HG03460 (cell line): Measurements from ENCODE around the gene FBXW5.

Experiments
- ATAC-seq: cut with Tn5 transposase; IDR thresholded peaks from one replicate; pipeline ENCODE4 v1.9.1; 2021; ENCODE audit not compliant: unreplicated experiment

The FBXW5 gene

DNA sequence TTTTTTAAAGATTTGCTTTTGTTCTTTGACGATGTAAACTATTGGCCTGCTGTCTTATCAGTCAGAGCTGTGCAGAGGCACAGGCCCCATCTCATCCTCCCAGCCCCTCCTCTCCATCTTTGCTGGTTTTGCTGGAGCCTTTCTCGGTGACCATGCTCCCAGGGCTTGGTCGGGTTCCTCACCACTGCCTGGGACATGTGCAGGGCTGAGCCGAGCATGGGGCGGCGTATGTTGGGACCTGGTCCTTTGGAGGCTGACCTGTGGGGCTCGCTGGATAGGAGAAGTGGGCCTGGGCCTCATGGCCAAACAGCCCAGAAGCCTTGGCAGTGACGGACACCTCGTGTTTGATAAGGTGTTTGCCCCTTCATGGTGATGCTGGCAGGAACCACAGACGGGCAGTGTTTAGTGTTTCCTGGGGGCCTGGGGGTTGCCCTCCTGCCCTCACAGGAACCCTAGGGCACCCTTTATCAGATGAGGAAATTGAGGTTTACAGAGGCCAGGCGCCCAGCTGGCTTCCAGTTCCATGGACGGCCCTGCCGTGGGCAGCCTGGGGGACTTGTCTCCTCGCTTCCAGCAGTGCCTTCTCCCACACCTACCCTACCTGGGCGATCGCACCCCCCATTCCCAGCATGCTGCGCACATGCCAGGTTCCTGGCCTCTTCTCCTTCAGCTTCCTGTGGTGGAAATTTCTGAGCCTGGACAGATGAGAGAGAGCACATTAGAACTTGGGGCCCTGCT is 30.7 kb downstream of the FBXW5 start:
- ATAC-seq, result no peak

DNA sequence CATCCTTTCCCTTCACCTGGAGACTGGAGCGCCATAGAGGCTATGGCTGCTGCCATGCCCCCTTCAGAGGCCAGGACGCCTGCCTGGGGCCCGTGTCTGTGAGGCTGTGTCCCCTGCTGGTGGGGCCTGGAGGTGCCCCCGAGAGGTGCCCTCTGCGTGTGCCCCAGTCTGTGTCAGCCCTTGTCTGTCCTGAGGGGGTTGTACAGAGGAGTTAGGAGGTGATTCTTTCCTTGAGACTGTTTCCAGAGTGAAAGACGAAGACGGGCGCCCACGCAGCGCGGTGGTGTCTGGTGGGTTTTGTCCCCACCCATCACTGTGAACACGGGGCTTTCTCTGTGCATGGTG is 33.7 kb downstream of the FBXW5 start:
- no peak for ATAC-seq

DNA sequence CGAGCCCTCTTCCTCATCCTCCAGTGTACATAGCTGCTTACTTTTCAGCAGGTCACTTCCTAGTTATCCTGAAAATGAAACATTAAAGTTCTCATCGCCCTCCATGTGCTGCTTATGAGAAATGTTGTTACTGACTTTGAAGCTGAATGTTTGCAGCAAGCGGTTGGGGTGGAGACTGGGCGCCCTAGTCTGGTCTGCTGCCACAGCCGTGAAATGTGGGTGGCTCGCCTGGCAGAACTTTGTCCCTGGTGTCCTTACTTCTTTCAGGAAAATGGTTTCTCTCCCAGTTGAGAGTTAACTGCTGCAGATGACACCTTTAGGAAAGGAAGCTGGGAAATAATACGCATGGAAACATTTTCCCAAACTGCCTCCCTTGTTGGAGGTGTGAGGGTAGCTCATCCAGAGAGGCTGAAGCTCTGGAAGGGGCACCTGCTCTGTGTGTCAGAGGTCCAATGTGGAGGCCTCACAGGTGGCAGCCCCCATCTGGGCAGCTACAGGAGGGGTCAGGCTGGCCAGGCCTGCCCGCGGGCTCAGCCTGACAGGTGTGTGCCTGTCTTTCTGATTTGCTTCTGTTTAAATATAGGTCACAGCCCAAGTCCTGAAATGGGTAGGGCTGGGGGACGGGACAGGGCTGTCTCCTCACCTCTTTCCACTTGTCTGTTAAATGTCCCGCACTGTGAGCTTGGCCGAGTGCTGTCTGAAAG is 34.2 kb downstream of the FBXW5 start:
- ATAC-seq, result no peak

DNA sequence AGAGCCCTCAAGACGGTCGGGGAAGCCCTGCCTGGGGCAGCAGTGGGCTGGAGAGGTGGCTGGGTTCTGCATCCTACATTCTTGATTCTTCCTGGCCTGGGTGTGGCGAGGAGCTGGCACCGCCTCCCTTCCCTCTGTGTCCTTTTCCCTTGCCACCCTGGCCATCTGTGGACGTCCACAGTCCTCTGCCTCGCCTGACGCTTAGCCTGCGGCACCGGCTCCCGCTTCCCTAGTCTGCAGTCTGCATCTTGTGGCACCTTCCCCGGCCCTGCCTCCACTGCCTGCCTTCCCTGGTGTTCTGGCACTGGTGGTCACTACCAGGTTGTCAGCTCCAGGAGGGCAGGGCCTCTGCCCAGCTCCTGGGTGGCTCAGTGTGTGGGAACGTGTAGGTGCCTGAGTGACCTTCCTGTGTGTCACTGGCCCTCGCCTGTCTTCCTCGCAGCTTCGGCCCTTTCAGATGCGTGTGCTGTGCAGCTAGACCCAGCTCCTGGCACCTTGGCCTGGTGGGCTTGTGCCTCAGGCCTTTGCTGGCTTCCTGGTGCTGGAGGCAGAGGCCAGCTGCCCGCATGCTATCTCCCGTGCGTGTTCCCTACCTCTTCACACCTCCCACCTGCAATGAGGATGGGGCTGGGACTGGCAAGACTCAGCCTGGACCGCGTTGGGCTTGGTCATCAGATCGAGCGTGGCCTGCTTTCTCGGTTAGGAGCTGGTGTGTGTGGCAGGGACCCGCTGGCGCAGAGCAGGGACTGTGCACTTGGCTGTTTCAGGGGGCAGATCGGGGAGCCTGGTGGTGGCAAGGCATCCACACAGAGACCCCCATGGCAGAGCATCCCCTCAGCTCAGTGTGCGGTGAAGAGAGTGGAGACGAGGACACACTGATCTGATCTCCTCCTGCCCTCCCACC is 37.3 kb downstream of the FBXW5 start:
- no peak for ATAC-seq

DNA sequence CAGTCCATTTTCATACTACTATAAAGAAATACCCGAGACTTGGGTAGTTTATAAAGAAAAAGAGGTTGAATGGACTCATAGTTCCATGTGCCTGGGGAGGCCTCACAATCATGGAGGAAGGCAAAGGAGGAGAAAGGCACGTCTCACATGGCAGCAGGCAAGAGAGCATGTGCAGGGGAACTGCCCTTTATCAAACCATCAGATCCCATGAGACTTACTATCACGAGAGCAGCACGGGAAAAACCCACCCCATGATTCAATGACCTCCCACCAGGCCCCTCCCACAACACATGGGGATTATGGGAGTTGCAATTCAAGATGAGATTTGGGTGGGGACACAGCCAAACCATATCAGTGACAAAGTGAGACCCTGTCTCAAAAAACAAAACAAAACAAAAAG is 38.3 kb downstream of the FBXW5 start:
- ATAC-seq, result no peak

DNA sequence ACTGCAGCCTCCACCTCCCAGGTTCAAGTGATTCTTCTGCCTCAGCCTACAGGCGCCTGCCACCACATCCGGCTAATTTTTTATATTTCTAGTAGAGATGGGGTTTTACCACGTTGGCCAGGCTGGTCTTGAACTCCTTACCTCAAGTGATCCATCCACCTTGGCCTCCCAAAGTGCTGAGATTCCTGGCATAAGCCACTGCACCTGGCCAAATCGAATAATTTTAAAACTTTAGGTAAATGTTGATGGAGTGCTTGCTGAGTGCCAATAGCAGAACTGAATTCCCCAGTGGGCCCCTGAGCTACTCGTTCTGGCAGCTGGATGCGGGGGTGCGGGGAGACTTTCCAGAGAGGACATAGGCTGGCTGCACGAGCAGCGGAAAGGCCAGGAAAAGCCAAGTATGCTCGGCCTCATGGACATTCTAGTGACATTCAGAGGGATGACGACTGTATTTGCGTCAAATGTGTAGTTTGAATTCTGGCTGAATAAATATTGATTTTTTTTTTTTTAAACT is 41.4 kb downstream of the FBXW5 start:
- ATAC-seq, result no peak

DNA sequence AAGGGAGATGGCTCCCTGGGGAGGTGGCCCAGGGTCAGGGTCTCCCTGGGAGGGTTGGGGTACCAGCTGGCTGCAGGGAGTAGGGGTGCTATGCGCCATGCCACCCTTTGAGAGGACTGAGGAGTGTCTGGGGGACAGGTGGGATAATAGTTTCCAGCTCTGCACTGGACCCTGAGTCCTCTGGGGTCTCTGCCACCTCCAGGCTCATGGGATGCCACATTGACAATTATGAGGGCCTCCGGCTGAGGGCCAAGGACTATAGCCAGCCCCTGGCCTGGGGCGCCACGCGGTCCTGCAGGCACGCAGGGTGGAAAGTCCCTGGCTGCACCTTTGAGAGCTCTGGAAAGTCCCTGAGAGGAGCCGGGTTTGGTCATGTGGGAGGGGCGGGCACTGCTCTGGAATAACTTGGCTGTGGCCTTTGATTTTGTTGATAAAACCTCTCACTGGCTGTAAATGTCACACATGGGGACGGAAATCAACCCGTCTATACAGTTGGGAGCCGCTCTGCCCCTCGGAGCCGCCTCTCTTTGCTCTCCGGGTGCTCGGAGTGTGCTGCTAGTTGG is 42.2 kb downstream of the FBXW5 start:
- peak; percentile 44 for ATAC-seq

DNA sequence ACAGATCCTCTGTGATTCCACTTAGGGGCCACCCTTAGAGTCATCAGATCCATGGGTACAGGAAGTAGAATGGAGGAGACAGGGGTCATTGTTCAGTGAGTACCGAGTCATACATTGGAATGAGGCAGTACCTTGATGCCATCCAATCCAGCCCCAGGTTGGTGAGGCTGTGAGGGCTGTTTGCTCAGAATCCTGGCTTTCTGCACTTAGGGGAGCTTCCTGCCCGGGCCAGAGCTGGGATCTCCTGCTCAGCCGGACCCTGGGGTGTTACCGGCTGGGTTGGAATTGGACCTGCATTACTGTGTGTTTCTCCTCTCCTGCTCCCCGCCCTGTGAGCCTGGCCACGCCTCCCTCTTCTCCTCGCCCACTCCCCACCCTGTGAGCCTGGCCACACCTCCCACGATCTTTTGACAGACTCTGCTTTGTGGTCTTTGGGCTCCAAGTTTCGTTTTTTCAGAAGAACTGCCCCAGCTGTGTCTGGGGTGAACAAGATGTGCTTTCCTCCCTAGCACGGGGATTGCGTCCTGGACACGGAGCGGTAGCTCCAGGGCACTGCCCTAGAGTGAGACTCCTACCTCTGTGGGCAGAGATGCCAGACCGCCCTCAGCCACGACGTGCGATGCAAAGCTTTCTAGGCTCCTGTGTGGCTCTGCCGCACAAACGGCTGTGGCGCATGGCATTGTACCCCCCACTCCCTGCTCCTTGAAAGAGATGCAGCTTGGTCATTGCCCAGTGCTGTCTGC is 42.9 kb downstream of the FBXW5 start:
- ATAC-seq, result peak; percentile 48

DNA sequence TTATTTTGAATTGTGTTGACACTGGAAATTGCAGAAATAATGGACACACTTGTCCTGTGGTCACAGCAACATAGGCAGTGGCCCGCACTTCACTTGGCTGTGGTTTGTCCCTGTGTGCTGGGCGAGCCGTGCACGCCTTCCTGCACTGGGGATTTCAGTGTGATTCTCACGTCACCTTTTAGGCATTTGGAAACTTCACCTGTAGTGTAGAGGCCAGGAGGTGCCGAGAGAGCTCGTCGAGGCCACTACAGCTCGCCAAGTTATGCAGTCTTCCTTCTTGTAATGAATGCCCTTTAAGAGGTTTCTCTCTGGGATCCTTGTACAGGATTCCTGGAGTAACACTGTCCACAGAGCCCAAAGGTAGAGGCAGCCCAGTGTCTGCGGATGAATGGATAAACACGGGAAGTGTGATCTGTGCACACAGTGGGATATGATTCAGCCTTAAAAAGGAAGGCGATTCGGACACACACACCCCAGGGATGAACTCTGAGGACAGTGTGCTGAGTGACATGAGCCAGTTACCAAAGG is 43.5 kb downstream of the FBXW5 start:
- ATAC-seq, result no peak

DNA sequence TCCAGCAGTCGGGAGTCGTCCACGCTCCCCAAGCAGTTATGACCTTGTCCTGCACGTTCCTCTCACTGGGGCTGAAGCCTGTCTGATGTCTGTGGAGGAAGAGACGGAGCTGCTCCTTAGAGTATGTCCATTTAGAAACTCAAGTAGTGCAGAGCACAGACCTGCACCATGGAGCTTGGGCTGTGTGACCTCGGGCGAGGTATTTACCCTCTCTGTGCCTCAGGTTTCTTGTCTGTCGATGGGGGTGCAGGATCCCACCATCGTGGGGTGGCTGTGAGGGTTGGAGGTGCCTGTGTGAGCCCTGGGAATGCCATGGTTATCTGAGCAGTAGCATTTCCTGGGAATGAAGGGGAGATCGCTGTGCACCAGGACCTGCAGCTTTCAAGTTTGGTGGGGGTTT is 44.0 kb downstream of the FBXW5 start:
- ATAC-seq, result no peak

DNA sequence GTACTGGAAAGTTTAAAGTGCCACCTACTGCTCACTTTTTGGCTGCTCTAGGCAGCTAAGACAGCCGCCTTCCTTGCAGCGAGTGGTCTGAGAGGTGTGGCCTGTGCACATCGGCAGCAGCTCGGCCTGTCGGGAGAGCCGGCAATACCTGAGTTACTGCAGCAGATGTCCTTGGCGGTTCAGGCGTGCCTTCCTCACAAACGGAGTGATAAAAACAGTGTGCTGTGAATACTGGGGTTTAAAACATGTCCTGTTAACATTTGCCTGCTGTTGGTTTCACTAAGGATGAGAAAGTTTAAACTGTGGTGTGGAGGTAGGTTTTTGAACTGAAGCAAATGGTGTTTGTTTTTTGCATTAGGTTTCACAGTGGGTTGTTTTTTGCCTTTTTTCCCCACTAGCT is 45.3 kb downstream of the FBXW5 start:
- no peak for ATAC-seq

DNA sequence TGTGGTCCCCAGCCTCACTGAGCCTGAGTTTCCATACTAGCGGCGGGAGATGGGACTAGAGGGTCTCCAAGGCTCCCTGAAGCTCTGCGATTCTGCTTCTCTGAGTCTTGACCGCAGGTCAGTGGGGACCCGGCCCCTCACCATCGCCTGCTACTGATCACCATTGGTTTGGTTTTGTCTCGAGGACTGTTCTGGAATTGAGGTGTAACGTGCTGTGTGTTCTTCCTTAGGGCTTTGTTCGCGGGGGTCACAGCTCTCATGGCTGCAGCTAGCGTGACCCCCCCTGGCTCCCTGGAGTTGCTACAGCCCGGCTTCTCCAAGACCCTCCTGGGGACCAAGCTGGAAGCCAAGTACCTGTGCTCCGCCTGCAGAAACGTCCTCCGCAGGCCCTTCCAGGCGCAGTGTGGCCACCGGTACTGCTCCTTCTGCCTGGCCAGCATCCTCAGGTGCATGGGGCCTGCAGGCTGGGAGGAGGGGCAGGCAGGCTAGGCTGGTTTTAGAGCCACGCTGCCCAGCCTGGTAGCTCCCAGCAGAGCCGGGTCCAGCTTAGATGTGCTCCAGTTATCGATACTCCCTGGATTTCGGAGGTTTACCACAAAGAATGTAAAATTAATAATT is 45.9 kb downstream of the FBXW5 start:
- no peak for ATAC-seq

DNA sequence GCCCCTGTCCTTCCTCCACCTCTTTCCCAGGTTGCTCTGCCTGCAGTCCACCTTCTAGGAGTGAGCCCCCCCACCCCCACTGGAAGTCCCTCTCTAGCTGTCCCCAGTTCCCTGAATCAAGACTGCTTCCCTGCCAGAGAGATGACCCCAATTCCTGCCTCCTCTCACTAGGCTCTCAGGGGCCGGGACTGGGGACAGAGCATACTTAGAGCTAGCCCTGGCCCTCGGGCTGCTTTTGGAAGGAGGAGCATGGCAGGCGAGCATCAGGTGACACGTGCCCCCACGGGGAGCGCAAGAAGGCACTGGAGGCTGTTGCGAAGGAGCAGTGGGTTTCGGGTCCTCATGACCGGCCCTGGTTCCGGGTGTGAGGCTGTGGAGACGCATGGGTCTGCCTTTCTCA is 48.5 kb downstream of the FBXW5 start:
- ATAC-seq, result no peak

DNA sequence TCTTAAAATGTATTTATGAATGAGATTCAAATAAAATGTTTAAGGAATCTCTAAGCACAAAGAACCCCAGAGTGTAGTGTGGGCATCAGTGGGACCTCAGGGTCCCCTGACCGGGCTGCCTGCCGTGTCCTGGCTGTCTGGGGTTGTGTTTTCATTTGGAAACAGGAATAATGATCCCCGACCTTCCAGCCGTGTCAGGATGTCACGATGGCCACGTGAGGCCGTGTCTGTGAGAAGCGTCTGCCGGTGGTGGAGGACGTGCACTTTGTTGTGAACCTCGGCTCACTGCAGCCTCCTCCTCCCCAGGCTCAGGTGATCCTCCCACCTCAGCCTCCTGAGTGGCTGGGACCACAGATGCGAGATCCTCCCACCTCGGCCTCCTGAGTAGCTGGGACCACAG is 53.9 kb downstream of the FBXW5 start:
- no peak for ATAC-seq
